Psoas muscle (tissue), 8 donors: ENCODE results near the gene ART3. TPM values are rescaled to one million over a fixed set of nuclear protein-coding genes. Genes with fewer than 3 reads are reported as not detected.

Experiments used
- ATAC-seq, 4 donors: fragments of 200-7000 bp; cut with Tn5 transposase; one replicate each; pipeline ENCODE4 v1.9.1; 2020; ENCODE audit warnings: moderate library complexity in 3 of 4, mild to moderate bottlenecking in 2 of 4
- DNase-seq, 2 donors: peaks; one replicate each; pipeline ENCODE4 v3.0.0-alpha.2; 2020
- H3K27ac ChIP-seq: fragments of 200-600 bp; one replicate; pipeline ENCODE4 v1.8.0; 2022
- H3K27me3 ChIP-seq, 3 donors: fragments of 200-600 bp in 1 of 3; one replicate each; pipeline versions ENCODE4 v1.6.1 to v1.8.0; 2013 to 2022; ENCODE audit warnings: low read length in 2 of 3, mild to moderate bottlenecking in 2 of 3, moderate library complexity in 1 of 3; ENCODE audit not compliant: insufficient read depth in 3 of 3
- H3K36me3 ChIP-seq, 2 donors: fragments of 200-600 bp in 1 of 2; one replicate each; pipeline versions ENCODE4 v1.6.1 to v1.8.0; 2013 to 2022; ENCODE audit warnings: low read depth in 1 of 2, mild to moderate bottlenecking in 1 of 2, moderate library complexity in 1 of 2; ENCODE audit not compliant: insufficient read depth in 1 of 2
- H3K4me1 ChIP-seq: fragments of 200-600 bp; one replicate; pipeline ENCODE4 v1.8.0; 2022
- H3K4me3 ChIP-seq: fragments of 200-600 bp; one replicate; pipeline ENCODE4 v1.8.0; 2022; ENCODE audit warnings: mild to moderate bottlenecking
- H3K9me3 ChIP-seq: fragments of 200-600 bp; one replicate; pipeline ENCODE4 v1.8.0; 2022
- WGBS, 3 donors: extraction: QIAGEN DNeasy Blood & Tissue Kit; methylation state at CpG; one replicate each; pipeline versions ENCODE4 v1.1.6 to v1.1.7; 2013; 5-methylcytosine and 5-hydroxymethylcytosine counted together
- intact Hi-C, 2 donors: fragments of 100-400 bp; cut with DNase I; formaldehyde crosslinking; loops; one replicate each; pipeline versions ENCODE4 v1.11.0 to v1.14.2; 2022
- polyA plus RNA-seq, 3 donors: library from polyadenylated mRNA; stranded (reverse); fragments of 200-250 nt; gene quantifications; one replicate each; pipeline ENCODE4 v1.2.3, GENCODE V29; 2013
- total RNA-seq, 4 donors: library from RNA; stranded (reverse); fragmentation: NEBNext Ultra II Directional in 2 of 4; extraction: Animal tissue kit (Norgen Biotek cat#: 25700) in 2 of 4; gene quantifications; one replicate each; pipeline versions ENCODE4 v1.2.1 to v1.2.4, GENCODE V29; 2021 to 2023
- TF ChIP-seq, protein P1 (sequence below): fragments of 200-600 bp; IDR thresholded peaks from one replicate; pipeline ENCODE4 v1.8.0; 2022; ENCODE audit warnings: antibody characterized with exemption
- donor health status: healthy with polysubstance abuse.
- donor health status: DM: no; HTN: no; CAD: no; lungs with moderate emphysema.
- donor health status: Bipolar disorder and iron deficiency.
- donor health status: healthy.
- donor health status: DM: yes; HTN: yes; CAD: no.
- donor health status: DM: no; HTN: no; CAD: no.
- donor health status: DM: no; HTN: no; CAD: no.
- donor health status: DM: yes; HTN: yes; CAD: no.

The ART3 gene
- total and polyA plus RNA-seq, 7 donors = 33.1 to 218 (median 133) TPM

GRCh38 chr4:76117536-76117935, 43.0 kb downstream of the ART3 start:
- intact Hi-C loops = loop anchor here in 1 of 2 donors (10.0 kb wide), 1 partner anchor 323 kb away; no protein-coding TSS in a partner anchor
- no peak for ATAC-seq
- H3K4me1 ChIP-seq = no peaks in the 10 kb centered on the region
- TF ChIP-seq, protein P1, sequence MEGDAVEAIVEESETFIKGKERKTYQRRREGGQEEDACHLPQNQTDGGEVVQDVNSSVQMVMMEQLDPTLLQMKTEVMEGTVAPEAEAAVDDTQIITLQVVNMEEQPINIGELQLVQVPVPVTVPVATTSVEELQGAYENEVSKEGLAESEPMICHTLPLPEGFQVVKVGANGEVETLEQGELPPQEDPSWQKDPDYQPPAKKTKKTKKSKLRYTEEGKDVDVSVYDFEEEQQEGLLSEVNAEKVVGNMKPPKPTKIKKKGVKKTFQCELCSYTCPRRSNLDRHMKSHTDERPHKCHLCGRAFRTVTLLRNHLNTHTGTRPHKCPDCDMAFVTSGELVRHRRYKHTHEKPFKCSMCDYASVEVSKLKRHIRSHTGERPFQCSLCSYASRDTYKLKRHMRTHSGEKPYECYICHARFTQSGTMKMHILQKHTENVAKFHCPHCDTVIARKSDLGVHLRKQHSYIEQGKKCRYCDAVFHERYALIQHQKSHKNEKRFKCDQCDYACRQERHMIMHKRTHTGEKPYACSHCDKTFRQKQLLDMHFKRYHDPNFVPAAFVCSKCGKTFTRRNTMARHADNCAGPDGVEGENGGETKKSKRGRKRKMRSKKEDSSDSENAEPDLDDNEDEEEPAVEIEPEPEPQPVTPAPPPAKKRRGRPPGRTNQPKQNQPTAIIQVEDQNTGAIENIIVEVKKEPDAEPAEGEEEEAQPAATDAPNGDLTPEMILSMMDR = no peak
- H3K9me3 ChIP-seq = no peaks in the 10 kb centered on the region
- no peak for DNase-seq
- H3K27ac ChIP-seq = no peak overlapping the region
- H3K27me3 ChIP-seq = no peaks in the 10 kb centered on the region
- peaks cover 7 to 91% of the 10 kb centered on the region in 2 donors for H3K36me3 ChIP-seq
- WGBS, 3 donors = 95 to 99% (median 96%) methylated on average over 5 of the region's 5 CpGs
- no peak overlapping the region for H3K4me3 ChIP-seq

DNA sequence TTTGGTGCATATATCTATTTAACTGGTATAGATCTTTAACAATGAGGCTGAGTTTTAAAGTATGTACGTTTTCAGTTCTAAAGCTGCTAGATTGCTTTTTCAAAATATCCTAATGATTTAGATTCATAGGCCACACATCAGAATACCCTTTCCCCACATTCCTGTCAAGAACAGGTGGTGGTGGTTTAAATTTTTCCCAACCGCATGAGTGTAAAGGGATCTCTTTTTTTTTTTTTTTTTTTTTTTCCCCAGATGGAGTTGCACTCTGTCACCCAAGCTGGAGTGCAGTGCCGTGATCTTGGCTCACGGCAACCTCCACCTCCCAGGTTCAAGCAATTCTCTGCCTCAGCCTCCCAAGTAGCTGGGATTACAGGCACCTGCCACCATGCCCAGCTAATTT, 45.7 kb downstream of the ART3 start:
- H3K36me3 ChIP-seq = peaks cover 0 to 88% of the 10 kb centered on the region in 2 donors
- intact Hi-C loops = no loop called here
- no peaks in the 10 kb centered on the region for H3K4me1 ChIP-seq
- no peak overlapping the region for H3K4me3 ChIP-seq
- no peaks in the 10 kb centered on the region for H3K27me3 ChIP-seq
- no peak overlapping the region for H3K27ac ChIP-seq
- TF ChIP-seq, protein P1 = no peak
- no peaks in the 10 kb centered on the region for H3K9me3 ChIP-seq
- DNase-seq (no peak), ATAC-seq (peak in 1 of 4 donors; percentile 23)
- 44 to 58% (median 49%) methylated on average over 4 of the region's 4 CpGs for WGBS, 3 donors

GRCh38 chr4:76125816-76126215, 51.3 kb downstream of the ART3 start:
- intact Hi-C loops = no loop called here
- H3K27me3 ChIP-seq = no peaks in the 10 kb centered on the region
- H3K27ac ChIP-seq = no peak overlapping the region
- no peaks in the 10 kb centered on the region for H3K4me1 ChIP-seq
- DNase-seq (no peak), ATAC-seq (no peak)
- no peak overlapping the region for H3K4me3 ChIP-seq
- H3K9me3 ChIP-seq = no peaks in the 10 kb centered on the region
- H3K36me3 ChIP-seq = peaks cover 0 to 67% of the 10 kb centered on the region in 2 donors
- TF ChIP-seq, protein P1 = no peak

DNA sequence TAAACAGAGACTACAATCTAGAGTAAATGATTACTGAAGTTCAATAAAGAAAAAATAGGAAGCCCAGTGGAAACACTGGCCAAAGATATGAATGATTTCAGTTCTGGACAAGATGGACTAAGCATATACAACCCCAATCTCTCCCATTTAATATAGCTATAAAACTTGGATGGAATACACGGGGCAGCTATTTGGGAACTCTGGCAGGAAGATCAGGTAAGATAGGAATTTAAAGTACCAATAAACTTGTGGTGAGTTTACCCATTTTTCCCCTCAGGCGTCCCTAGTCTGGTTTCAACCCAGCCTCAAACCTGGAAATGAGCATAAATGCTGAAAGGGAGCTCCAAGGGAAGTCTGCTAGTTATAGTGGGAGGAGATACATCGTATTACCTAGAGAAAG, 53.2 kb downstream of the ART3 start:
- Histone ChIP-seq H3K27me3 (no peaks in the 10 kb centered on the region), H3K4me1 (no peaks in the 10 kb centered on the region), H3K9me3 (no peaks in the 10 kb centered on the region), H3K36me3 (peaks cover 0 to 65% of the 10 kb centered on the region in 2 donors), H3K27ac (no peak overlapping the region), H3K4me3 (no peak overlapping the region)
- ATAC-seq (no peak), DNase-seq (no peak)
- intact Hi-C loops = no loop called here
- WGBS, 3 donors = 93 to 97% (median 93%) methylated on average over 3 of the region's 3 CpGs
- TF ChIP-seq, protein P1 = no peak

GRCh38 chr4:76141241-76141640, 66.7 kb downstream of the ART3 start:
- H3K27ac ChIP-seq = no peak overlapping the region
- H3K4me3 ChIP-seq = no peak overlapping the region
- DNase-seq = no peak
- peaks cover 10% of the 10 kb centered on the region for H3K4me1 ChIP-seq
- ATAC-seq = no peak
- peaks cover 5 to 84% of the 10 kb centered on the region in 2 donors for H3K36me3 ChIP-seq
- H3K27me3 ChIP-seq = no peaks in the 10 kb centered on the region
- no peaks in the 10 kb centered on the region for H3K9me3 ChIP-seq
- WGBS, 3 donors = 93 to 95% (median 95%) methylated on average over 3 of the region's 3 CpGs
- TF ChIP-seq, protein P1 = no peak
- intact Hi-C loops = no loop called here
